Retinal pigment epithelial cell (primary cell): ENCODE measurements around the gene DENND5A.
A peak's percentile ranks its signal among the peaks of the same experiment; 100 is the strongest.
"Not testable (repeated sequence)": the region's sequence is repeated elsewhere in the genome, so short reads cannot be mapped to it uniquely, and the experiment has no call there.

Experiments
- DNase-seq: peaks from one replicate; pipeline ENCODE4 v3.0.0-alpha.2; 2010; ENCODE audit warnings: low read depth
- H3K4me3 ChIP-seq: 2 replicates; pipeline ENCODE4 v1.5.1; 2011; ENCODE audit warnings: mild to moderate bottlenecking, low read length, control low read depth, moderate library complexity
- TF ChIP-seq, protein P1 (sequence below): conservative IDR thresholded peaks from 2 replicates; pipeline ENCODE4 v1.5.1; 2011; ENCODE audit warnings: low read depth, low read length, control low read depth, inconsistent platforms

DENND5A gene

DNA sequence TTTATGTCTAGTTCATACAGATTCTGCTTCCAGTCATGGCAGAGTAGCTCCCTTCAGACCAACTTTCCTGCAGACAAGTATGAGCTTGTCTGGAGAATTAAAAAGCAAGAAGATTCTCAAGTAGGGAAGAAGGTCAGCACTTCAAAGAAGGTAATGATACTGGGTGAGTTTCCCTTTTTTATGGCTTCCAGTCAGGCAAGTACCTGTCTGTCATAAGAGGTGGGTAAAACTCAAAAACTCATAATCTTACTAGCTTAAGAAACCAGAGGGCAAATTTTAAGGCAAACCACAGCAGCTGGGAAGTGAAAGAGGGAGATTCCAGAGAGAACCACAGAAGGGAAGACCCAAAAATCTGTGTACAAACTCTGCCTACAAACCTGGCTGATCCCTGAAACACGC, 54.2 kb downstream of the DENND5A start:
- DNase-seq, result no peak
- TF ChIP-seq, protein P1, sequence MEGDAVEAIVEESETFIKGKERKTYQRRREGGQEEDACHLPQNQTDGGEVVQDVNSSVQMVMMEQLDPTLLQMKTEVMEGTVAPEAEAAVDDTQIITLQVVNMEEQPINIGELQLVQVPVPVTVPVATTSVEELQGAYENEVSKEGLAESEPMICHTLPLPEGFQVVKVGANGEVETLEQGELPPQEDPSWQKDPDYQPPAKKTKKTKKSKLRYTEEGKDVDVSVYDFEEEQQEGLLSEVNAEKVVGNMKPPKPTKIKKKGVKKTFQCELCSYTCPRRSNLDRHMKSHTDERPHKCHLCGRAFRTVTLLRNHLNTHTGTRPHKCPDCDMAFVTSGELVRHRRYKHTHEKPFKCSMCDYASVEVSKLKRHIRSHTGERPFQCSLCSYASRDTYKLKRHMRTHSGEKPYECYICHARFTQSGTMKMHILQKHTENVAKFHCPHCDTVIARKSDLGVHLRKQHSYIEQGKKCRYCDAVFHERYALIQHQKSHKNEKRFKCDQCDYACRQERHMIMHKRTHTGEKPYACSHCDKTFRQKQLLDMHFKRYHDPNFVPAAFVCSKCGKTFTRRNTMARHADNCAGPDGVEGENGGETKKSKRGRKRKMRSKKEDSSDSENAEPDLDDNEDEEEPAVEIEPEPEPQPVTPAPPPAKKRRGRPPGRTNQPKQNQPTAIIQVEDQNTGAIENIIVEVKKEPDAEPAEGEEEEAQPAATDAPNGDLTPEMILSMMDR, result no peak
- H3K4me3 ChIP-seq, result no peak overlapping the region

DNA sequence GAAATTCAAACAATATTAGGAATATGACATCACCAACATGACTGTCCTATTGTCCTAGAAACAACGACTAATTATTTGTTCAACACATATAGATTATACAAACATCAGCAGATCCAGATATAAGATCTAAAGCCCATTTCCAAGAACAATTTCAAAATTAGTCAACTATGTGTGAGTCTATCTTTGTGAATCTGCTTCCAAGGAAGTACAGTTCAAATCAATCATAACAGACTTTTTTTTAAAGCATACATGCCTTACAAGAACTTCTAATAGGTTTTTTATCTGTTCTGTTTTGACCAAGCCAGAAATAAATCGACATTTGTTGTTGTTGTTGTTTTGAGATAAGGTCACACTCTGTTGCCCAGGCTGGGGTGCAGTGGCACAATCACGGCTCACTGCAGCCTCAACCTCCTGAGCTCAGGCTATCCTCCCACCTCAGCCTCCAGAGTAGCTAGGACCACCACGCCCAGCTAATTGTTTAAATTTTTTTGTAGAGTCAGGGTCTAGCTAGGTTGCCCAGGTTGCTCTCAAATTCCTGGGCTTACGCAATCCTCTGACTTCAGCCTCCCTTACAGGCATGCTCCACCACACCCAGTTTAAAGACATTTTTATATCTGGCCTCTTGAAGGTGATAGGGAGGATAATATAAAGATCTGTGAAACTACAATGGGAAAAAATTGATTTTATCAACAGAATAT, 54.8 kb downstream of the DENND5A start:
- no peak overlapping the region for H3K4me3 ChIP-seq
- TF ChIP-seq, protein P1, result no peak
- no peak for DNase-seq

DNA sequence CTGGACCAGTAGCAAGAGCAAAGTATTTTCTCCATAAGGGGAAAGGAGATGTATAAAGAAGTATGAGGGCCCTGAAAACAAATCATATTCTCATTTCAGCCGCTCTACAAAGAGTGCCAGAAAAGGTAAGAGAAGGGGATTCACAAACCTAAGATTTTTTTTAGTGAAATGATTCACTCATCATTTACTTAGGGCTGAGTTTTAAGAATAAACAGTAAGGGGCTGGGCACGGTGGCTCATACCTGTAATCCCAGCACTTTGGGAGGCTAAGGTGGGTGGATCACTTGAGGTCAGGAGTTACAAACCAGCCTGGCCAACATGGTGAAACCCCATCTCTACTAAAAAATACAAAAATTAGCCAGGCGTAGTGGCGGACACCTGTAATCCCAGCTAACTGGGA, 55.5 kb downstream of the DENND5A start:
- not testable (repeated sequence) for H3K4me3 ChIP-seq, DNase-seq

DNA sequence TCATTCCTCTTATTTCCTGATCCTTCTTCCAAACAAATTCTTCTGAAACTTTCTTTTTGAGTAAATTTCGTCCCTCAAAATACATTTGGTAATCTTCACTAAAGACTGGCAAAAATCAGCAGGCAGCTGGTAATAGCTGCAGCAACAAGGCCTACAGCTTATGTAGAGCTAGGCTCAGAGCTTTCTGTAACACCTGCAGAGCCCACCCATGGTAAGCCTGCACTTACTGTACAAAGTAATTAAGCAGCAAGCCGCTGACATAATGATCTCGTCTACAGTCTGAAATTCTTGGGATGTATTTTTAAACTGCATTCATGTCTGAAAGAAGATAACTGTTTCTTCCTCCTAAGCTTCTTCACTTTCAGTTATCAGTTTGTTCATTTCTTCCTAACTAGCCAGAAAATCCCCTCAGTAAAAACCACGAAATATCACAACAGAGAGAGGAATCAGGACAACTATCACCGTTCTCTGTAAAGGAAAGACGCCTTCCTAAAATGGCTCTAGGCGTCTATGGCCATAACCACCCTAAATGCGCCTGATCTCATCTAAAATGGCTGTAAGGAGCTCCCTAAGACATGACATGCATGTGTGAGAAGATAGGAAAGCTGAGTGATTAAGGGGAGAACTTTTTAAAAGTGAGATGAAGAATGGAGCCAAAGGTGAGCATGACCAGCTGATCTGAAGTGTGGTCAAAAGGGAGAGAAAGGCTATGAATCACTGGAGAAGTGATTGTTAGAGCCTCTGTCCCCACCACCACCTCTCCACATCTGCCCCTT, 56.2 kb downstream of the DENND5A start:
- H3K4me3 ChIP-seq, result no peak overlapping the region
- no peak for DNase-seq
- TF ChIP-seq, protein P1, result no peak

DNA sequence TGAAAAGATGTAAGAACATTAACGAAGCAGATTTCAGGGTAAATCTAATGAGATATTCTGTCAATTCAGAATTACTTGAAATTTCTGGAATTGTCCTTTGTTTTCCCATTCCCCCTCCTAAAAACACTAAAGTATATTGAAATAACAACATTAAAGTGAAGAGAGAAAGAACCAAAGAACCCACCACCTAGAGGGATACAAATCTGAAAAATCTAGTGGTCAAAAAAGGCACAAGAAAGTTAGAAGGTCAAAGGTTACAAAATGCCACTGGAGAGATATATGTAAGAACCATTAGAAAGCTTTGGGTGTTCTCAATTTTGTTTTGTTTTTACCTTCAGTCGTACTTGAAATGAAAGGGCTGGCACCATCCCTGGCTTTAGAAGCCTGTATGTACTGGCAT, 57.9 kb downstream of the DENND5A start:
- TF ChIP-seq, protein P1, result no peak
- no peak for DNase-seq
- no peak overlapping the region for H3K4me3 ChIP-seq

DNA sequence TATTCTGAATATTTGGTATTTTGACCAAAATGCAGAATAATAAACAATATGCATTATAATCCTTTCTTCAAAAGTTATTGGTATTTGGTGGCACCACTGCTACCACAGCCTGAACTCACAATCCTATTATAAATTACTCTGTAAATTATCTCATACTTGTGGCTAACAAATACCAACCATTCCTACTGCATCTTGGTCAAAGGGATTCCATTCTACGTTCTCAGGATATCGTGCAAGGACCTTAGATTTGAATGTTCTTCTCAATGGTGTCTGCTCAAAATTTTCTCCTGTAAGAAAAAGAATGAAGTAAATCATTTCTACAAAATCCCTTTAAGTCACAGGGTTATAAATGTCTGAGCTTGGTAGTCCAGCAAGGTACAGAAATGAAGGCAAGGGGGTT, 58.7 kb downstream of the DENND5A start:
- DNase-seq, result peak; percentile 18
- H3K4me3 ChIP-seq, result no peak overlapping the region
- TF ChIP-seq, protein P1, result no peak

DNA sequence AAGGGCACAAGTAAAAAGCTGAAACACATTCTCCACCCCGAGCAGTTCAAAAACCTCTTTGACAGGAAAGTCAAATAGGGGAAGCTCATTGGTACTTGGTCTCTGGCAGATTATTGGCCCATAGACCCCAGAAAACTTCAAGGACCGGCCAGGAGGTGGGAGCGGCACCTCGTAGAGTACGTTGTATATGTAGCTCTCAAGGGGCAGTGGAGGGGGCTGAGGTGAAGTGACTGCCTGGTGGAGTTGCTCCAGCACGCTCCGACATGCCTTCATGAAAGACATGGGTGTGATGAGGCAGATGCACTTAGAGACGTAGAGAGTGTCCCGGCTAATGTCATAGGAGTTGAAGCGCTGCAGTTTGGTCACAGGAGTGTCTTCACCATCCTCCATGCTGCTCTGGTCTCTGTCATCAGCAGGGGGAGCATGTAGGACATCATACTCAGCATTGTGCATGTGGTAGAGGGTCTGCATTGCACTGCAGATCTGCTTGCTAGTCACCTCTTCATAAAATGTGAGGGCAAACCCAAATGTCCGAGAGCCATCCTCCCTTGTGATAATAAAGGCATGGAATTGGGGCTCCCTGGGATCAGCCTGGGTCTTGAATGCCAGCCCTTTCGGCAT, 61.3 kb downstream of the DENND5A start:
- H3K4me3 ChIP-seq, result no peak overlapping the region
- no peak for DNase-seq
- TF ChIP-seq, protein P1, result peak; percentile 13
